ENCODE results near the gene LTF. TPM values are rescaled to one million over a fixed set of nuclear protein-coding genes. Genes with fewer than 3 reads are reported as not detected.
"Not testable (repeated sequence)": the region's sequence is repeated elsewhere in the genome, so short reads cannot be mapped to it uniquely, and the experiment has no call there.

LTF gene
- total and polyA plus RNA-seq, 4 donors = 0.47 to 62.3 (median 0.96) TPM

DNA sequence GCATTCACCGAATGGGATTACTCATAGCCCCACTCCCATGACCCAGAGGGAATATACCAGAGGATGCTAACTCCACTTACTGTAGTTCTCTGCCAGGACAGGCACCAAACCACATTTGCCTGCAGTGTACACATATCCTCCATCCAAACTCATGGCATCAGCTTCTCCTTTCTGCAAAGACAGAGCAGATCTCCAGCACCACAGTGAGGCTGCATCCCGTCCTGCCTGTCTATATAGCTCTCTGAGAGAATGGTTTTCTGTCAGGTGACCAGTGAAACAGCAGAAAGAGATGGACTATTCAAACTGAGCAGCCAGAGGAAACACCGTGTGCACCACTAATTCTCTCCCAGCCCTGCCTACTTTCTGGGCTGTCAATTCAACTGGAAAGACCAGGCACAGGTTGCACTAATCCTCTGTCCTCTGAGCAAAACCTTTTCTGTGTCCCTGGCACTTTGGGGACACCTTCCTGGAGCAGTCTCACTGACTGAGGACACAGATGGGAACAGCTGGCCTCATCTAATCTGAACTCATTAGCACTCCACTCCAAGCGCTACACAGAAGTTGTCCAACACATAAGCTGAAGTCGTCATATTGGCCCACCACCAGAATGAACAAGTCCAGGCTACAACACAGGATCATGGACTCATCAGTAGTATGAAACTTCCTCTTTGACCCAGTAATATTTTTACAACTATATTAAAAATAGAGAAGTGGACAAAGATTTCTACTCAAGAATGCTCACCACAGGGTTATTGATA is 17.3 kb downstream of the LTF start:
- 72% methylated on average over 4 of the region's 5 CpGs for WGBS (ENCODE audit: insufficient coverage)
- Histone ChIP-seq H3K9me3 (ENCODE audit: control insufficient read depth, insufficient read depth, low read length) (no peaks in the 10 kb centered on the region), H3K27ac (ENCODE audit: low read depth, low read length) (no peak overlapping the region), H3K4me3 (ENCODE audit: low read depth, low read length) (no peak overlapping the region), H3K36me3 (ENCODE audit: control insufficient read depth, insufficient read depth, low read length) (no peaks in the 10 kb centered on the region), H3K27me3 (ENCODE audit: control insufficient read depth, insufficient read depth, low read length) (no peaks in the 10 kb centered on the region), H3K4me1 (ENCODE audit: control insufficient read depth, insufficient read depth, low read length) (no peaks in the 10 kb centered on the region)
- peak in 1 of 6 donors; percentile 39 for DNase-seq (ENCODE audit: low read depth in 4 of 6, low spot score in 6 of 6)

DNA sequence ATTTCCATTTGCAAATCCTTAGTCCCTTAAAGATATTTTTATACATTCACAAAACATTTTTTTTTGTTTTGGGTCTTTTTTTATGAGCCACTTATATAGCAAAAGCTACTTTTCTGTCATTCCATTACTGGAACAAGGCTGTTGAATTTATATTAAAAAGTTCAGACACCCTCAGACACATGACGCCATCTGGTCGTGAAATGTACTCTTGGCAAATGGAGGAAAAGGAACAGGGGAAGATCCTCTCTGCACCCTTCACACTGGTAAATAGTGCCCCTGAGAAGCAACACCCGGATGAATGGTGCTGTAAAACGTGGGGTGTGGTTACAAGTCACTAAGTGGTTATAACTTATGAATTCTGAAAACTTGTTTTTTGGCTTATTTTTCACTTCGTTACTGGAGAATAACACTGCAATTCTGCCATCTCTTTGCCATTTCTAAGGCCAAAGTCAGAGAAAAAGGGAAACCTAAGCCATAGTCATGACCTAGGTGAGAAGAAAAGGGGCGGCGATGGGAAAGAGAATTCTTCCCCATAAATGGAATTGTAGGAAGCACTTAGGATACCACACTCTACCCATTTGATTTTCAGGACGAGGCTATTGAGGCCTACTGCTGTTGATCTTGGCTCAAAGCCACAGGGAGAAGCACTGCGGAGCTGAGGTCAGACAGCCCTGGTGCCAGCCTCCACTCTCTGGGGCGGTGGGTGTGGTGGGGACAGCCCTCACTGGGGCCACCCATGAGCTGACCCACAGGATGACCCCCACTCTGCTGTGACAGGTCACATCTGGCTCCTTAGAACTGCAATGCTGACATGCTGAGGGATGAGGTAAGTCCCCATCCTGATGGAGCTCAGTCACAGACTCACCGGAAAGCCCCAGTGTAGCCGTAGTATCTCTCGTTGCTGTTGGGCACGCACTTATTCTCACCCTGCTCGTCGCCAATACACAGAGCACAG is 21.9 kb downstream of the LTF start:
- Histone ChIP-seq H3K27ac (ENCODE audit: low read depth, low read length) (no peak overlapping the region), H3K36me3 (ENCODE audit: control insufficient read depth, insufficient read depth, low read length) (no peaks in the 10 kb centered on the region), H3K9me3 (ENCODE audit: control insufficient read depth, insufficient read depth, low read length) (no peaks in the 10 kb centered on the region), H3K4me1 (ENCODE audit: control insufficient read depth, insufficient read depth, low read length) (no peaks in the 10 kb centered on the region), H3K27me3 (ENCODE audit: control insufficient read depth, insufficient read depth, low read length) (no peaks in the 10 kb centered on the region), H3K4me3 (ENCODE audit: low read depth, low read length) (no peak overlapping the region)
- 80% methylated on average over 9 of the region's 16 CpGs for WGBS (ENCODE audit: insufficient coverage)
- peak in 4 of 6 donors; percentile 19 to 29 (median 25) for DNase-seq (ENCODE audit: low read depth in 4 of 6, low spot score in 6 of 6)

GRCh38 chr3:46440531-46441294 is 24.0 kb downstream of the LTF start:
- H3K4me1 ChIP-seq (ENCODE audit: control insufficient read depth, insufficient read depth, low read length) = no peaks in the 10 kb centered on the region
- peak in 1 of 6 donors; percentile 39 for DNase-seq (ENCODE audit: low read depth in 4 of 6, low spot score in 6 of 6)

DNA sequence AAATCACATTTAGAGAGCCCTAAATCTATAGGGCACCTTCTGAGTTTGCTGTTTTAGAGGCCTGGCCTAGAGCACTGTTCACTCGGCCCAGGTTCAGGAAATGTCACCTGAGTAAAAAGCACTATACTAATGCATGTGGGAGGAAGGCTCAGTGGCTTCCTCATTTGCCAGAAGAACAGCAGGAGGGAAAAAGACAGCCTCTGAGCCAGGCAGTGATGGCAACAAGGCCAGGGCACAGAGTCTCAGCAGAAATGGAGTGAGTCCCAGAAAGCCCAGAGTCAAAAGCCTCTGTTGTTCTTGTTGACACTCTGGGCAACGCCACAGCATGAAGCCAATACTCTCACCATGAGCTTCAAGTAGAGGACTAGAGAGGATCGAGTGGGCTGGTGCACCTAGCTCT is 25.9 kb downstream of the LTF start:
- Histone ChIP-seq H3K27ac (ENCODE audit: low read depth, low read length) (no peak overlapping the region), H3K4me3 (ENCODE audit: low read depth, low read length) (no peak overlapping the region), H3K9me3 (ENCODE audit: control insufficient read depth, insufficient read depth, low read length) (no peaks in the 10 kb centered on the region), H3K36me3 (ENCODE audit: control insufficient read depth, insufficient read depth, low read length) (no peaks in the 10 kb centered on the region), H3K4me1 (ENCODE audit: control insufficient read depth, insufficient read depth, low read length) (no peaks in the 10 kb centered on the region), H3K27me3 (ENCODE audit: control insufficient read depth, insufficient read depth, low read length) (no peaks in the 10 kb centered on the region)
- no peak for DNase-seq (ENCODE audit: low read depth in 4 of 6, low spot score in 6 of 6)
- WGBS (ENCODE audit: insufficient coverage) = 92% methylated on average over 2 of the region's 3 CpGs

More at GRCh38 chr3:46440531-46441294, 24.0 kb downstream of the LTF start:
- no peak overlapping the region for H3K27ac ChIP-seq (ENCODE audit: low read depth, low read length)
- WGBS (ENCODE audit: insufficient coverage) = 90% methylated on average over 1 of the region's 4 CpGs
- no peaks in the 10 kb centered on the region for H3K27me3 ChIP-seq (ENCODE audit: control insufficient read depth, insufficient read depth, low read length)
- H3K36me3 ChIP-seq (ENCODE audit: control insufficient read depth, insufficient read depth, low read length) = no peaks in the 10 kb centered on the region
- H3K4me3 ChIP-seq (ENCODE audit: low read depth, low read length) = no peak overlapping the region
- no peaks in the 10 kb centered on the region for H3K9me3 ChIP-seq (ENCODE audit: control insufficient read depth, insufficient read depth, low read length)

GRCh38 chr3:46435081-46435726 is 29.5 kb downstream of the LTF start:
- DNase-seq (ENCODE audit: low read depth in 4 of 6, low spot score in 6 of 6) = no peak
- 74% methylated on average over 3 of the region's 3 CpGs for WGBS (ENCODE audit: insufficient coverage)
- Histone ChIP-seq H3K27me3 (ENCODE audit: control insufficient read depth, insufficient read depth, low read length) (no peaks in the 10 kb centered on the region), H3K4me1 (ENCODE audit: control insufficient read depth, insufficient read depth, low read length) (no peaks in the 10 kb centered on the region), H3K36me3 (ENCODE audit: control insufficient read depth, insufficient read depth, low read length) (no peaks in the 10 kb centered on the region), H3K27ac (ENCODE audit: low read depth, low read length) (no peak overlapping the region), H3K9me3 (ENCODE audit: control insufficient read depth, insufficient read depth, low read length) (no peaks in the 10 kb centered on the region), H3K4me3 (ENCODE audit: low read depth, low read length) (no peak overlapping the region)

DNA sequence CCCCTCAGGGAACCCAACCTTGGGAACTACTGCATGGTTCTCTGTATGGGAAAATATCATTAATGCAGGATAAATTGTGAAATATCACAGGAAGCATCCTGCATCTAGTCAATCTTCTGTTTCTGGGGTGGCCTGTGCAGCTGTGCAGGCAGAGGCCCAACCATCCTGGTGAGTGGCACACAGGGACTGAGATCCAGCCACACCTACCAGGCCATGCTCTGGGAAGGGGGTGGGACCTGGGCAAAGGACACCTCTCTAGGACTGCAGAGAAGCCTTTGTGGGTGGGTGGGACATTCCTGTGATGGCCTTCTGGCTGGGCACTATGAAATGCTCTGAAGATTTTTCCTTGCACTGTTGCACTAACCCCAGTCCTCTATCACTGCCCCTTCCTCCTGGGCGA is 30.9 kb downstream of the LTF start:
- DNase-seq (ENCODE audit: low read depth in 4 of 6, low spot score in 6 of 6) = no peak
- Histone ChIP-seq H3K27me3 (ENCODE audit: control insufficient read depth, insufficient read depth, low read length) (no peaks in the 10 kb centered on the region), H3K27ac (ENCODE audit: low read depth, low read length) (no peak overlapping the region), H3K36me3 (ENCODE audit: control insufficient read depth, insufficient read depth, low read length) (no peaks in the 10 kb centered on the region), H3K9me3 (ENCODE audit: control insufficient read depth, insufficient read depth, low read length) (no peaks in the 10 kb centered on the region), H3K4me1 (ENCODE audit: control insufficient read depth, insufficient read depth, low read length) (no peaks in the 10 kb centered on the region), H3K4me3 (ENCODE audit: low read depth, low read length) (no peak overlapping the region)
- no CpG with 5 or more reads among the region's 1 CpG for WGBS (ENCODE audit: insufficient coverage)

DNA sequence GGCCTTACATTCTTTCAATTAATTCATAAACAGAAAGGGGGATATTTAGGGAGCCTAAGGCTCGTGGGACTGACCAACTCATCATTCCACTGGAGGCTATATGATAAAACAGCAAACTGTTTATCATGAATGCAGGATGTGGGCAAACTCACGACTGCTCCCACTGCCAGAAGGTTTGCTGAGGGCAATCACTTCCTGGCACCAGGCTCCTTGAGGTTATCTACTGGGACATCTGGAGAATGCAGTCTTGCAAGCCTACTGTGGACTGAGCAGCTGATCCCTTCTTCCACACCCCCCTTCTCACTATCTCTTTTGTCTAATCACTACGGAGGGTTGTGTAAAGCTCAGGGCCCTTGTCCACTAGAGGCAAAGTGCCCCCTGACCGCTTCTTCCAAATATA is 31.6 kb downstream of the LTF start:
- H3K4me3 ChIP-seq (ENCODE audit: low read depth, low read length); DNase-seq (ENCODE audit: low read depth in 4 of 6, low spot score in 6 of 6); H3K36me3 ChIP-seq (ENCODE audit: control insufficient read depth, insufficient read depth, low read length); H3K27me3 ChIP-seq (ENCODE audit: control insufficient read depth, insufficient read depth, low read length); H3K27ac ChIP-seq (ENCODE audit: low read depth, low read length); H3K4me1 ChIP-seq (ENCODE audit: control insufficient read depth, insufficient read depth, low read length); H3K9me3 ChIP-seq (ENCODE audit: control insufficient read depth, insufficient read depth, low read length): not testable (repeated sequence)
- 77% methylated on average over 3 of the region's 4 CpGs for WGBS (ENCODE audit: insufficient coverage)

GRCh38 chr3:46431905-46432304 is 32.8 kb downstream of the LTF start:
- not testable (repeated sequence) for DNase-seq (ENCODE audit: low read depth in 4 of 6, low spot score in 6 of 6); H3K27me3 ChIP-seq (ENCODE audit: control insufficient read depth, insufficient read depth, low read length); H3K27ac ChIP-seq (ENCODE audit: low read depth, low read length); H3K36me3 ChIP-seq (ENCODE audit: control insufficient read depth, insufficient read depth, low read length); H3K4me3 ChIP-seq (ENCODE audit: low read depth, low read length); H3K9me3 ChIP-seq (ENCODE audit: control insufficient read depth, insufficient read depth, low read length); H3K4me1 ChIP-seq (ENCODE audit: control insufficient read depth, insufficient read depth, low read length)
- 100% methylated on average over 3 of the region's 5 CpGs for WGBS (ENCODE audit: insufficient coverage)

DNA sequence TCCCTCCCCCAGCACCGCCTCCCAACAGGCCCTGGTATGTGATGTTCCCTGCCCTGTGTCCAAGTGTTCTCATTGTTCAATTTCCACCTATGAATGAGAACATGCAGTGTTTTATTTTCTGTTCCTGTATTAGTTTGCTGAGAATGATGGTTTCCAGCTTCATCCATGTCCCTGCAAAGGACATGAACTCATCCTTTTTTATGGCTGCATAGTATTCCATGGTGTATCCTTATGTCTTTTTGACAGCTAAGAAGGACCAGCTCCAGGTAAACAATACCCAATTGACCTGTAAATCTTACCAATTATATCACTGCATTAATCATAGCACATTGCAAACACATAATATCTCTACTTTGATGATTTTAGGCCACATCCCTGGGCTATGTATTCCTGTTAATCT is 33.8 kb downstream of the LTF start:
- not testable (repeated sequence) for H3K27me3 ChIP-seq (ENCODE audit: control insufficient read depth, insufficient read depth, low read length); H3K27ac ChIP-seq (ENCODE audit: low read depth, low read length)
- no CpG with 5 or more reads among the region's 1 CpG for WGBS (ENCODE audit: insufficient coverage)

More for the DNA sequence above, 33.8 kb downstream of the LTF start:
- H3K36me3 ChIP-seq (ENCODE audit: control insufficient read depth, insufficient read depth, low read length); H3K4me3 ChIP-seq (ENCODE audit: low read depth, low read length); DNase-seq (ENCODE audit: low read depth in 4 of 6, low spot score in 6 of 6); H3K4me1 ChIP-seq (ENCODE audit: control insufficient read depth, insufficient read depth, low read length); H3K9me3 ChIP-seq (ENCODE audit: control insufficient read depth, insufficient read depth, low read length): not testable (repeated sequence)
